ENCODE results near the gene SERPINA5.
"Not testable (repeated sequence)": the region's sequence is repeated elsewhere in the genome, so short reads cannot be mapped to it uniquely, and the experiment has no call there.

The SERPINA5 gene

GRCh38 chr14:94602722-94603121, 21.5 kb downstream of the SERPINA5 start:
- no peak for DNase-seq

GRCh38 chr14:94605361-94605760, 24.1 kb downstream of the SERPINA5 start:
- no peak for DNase-seq

GRCh38 chr14:94608966-94609365, 27.7 kb downstream of the SERPINA5 start:
- DNase-seq: not testable (repeated sequence)

- no peak for DNase-seq
Observed at GRCh38 chr14:94611179-94611578, 30.0 kb downstream of the SERPINA5 start.

GRCh38 chr14:94612174-94612573, 30.9 kb downstream of the SERPINA5 start, which contains the start of gene SERPINA3:
SERPINA3 (plus strand) TSS chr14:94612391; CDS start chr14:94614442, 2,051 bp downstream.
- no peak for DNase-seq

GRCh38 chr14:94612580-94613554, 31.6 kb downstream of the SERPINA5 start:
- DNase-seq: no peak

GRCh38 chr14:94613720-94614644, 32.8 kb downstream of the SERPINA5 start:
- no peak for DNase-seq

- no peak for DNase-seq
Observed at GRCh38 chr14:94614802-94615201, 33.6 kb downstream of the SERPINA5 start.

- no peak for DNase-seq
Observed at GRCh38 chr14:94615254-94615653, 34.0 kb downstream of the SERPINA5 start.

- no peak for DNase-seq
Observed at GRCh38 chr14:94615823-94616570, 34.8 kb downstream of the SERPINA5 start.

- no peak for DNase-seq
Observed at GRCh38 chr14:94617366-94617941, 36.2 kb downstream of the SERPINA5 start.

GRCh38 chr14:94617988-94618822, 37.0 kb downstream of the SERPINA5 start:
- DNase-seq: no peak

GRCh38 chr14:94619297-94619696, 38.1 kb downstream of the SERPINA5 start:
- no peak for DNase-seq

GRCh38 chr14:94620597-94620996, 39.4 kb downstream of the SERPINA5 start:
- no peak for DNase-seq

GRCh38 chr14:94621358-94622134, 40.3 kb downstream of the SERPINA5 start:
- no peak for DNase-seq

GRCh38 chr14:94622653-94623421, 41.6 kb downstream of the SERPINA5 start:
- DNase-seq: no peak

GRCh38 chr14:94623422-94623809, 42.2 kb downstream of the SERPINA5 start:
- no peak for DNase-seq

- no peak for DNase-seq
Observed at GRCh38 chr14:94623856-94624499, 42.8 kb downstream of the SERPINA5 start.
